DMS114 treated with DMSO at 0.1 percent for 48 hours (cell line): ENCODE results near the gene KCNQ1.

Experiments
- DNase-seq: peaks from one replicate; lab custom pipeline; 2025; ENCODE audit not compliant: unreplicated experiment; lab: John Stamatoyannopoulos, UW

The KCNQ1 gene

DNA sequence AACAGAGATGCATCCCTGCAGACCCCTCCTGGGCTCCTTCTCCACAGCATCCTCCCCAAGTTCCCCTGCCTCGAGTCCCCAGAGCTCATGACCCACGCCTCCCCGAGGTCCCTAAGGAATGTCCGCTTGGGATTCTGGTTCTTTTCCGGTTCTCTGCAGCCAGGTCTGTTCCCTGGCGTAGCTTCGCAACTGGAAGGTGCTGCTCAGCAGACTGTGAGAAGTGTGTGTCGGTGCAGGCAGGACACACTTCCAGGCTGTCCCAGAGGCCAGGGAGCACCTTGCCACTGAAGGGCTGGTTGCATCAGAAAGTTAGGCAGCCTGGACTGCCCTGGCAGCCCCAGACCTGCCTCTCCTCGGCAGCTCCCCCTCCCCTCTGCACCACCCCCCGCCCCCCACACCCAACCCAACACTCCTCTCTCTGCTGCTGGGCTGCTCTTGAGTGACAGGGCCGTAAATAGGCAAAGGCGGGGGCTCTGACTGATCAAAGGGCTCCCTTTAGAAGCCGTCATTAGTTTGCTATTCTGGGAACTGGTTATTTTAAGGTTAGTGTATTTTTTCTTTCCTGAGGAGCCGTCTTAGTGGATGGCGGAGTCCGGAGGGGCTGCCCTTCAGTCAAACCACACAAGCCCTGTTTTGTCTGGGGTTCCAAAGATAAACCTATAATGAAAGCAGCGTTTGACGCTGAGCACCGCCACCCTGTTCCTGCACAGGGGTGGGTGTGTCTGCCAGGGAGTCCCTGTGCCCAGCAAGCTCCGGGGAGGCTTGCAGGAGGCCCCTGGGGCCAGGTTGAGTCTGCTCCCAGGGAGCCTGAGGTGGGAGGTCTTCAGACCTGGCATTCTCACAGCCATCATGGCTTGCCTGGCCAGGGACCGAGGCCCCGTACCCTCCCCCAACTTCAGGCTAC, 343.6 kb downstream of the KCNQ1 start:
- no peak for DNase-seq

DNA sequence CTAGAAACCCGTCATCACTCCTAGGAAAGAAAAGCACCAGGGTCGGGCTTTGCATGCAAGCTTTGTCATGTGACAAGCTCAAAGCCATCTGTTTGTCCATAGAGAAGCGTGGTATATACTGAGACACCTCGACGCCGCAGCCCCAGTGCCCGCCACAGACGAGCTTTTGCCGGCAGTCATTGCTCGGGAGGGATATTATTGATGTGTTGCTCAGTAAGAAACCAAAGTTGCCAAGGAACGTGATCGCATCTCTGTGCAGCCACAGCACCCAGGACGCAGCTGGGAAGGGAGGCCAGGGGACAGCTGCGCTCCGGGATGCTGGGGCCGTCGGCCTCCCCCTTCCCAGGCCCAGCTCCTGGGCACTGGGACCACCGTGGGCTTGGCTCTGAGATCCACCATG, 344.5 kb downstream of the KCNQ1 start:
- DNase-seq, result no peak

DNA sequence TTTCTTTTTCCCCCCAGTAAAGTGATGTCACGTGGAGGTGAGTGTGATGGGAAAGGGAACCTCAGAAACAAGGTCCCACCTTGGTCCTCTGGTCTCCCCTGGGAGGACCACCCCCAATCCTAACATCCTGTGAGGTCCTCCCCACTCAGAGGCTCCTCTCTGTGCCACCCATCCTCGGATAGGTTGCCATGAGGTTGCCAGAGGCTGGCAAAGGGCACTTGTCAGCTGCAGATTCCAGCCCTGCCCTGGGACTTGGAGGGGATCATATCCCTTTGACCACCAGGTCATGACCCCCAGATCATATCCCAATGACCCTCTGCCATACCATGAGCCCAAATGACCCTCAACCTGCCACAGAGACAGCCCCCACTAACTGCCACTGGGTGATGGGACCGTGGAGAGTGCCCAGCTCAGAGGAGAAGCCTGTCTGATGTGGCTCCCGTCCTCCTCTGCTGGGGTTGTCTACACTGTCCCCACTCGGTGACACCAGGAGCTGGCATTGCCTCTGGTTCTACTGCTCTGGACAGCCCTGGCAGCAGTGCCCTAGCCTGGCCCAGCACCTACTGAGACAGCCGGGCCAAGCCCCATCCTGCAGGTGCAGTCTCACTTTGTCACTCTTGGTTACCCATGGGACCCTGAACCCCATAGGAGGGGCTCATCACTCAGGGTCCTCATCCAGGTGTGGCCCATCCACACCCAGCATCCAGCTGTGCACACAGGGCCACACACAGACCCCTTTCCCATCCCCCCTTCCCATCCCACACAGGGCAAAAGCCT, 345.2 kb downstream of the KCNQ1 start:
- no peak for DNase-seq

DNA sequence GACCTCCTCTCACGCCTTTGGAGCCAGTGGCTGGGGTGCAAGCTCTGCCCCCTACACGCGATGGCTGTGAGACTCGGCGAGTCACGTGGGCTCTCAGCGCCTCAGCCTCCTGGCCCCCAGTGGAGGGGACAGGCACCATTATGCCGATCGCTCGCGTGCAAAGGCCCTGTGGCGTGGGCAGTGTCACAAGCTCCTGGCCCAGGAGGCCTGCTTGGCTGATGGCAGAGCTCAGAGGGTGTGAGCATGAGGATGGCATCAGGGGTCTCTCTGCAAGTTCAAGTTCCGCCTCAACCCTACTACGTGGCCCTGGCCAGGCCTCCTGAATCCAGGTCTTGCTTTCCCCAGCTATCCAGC, 345.7 kb downstream of the KCNQ1 start:
- no peak for DNase-seq

DNA sequence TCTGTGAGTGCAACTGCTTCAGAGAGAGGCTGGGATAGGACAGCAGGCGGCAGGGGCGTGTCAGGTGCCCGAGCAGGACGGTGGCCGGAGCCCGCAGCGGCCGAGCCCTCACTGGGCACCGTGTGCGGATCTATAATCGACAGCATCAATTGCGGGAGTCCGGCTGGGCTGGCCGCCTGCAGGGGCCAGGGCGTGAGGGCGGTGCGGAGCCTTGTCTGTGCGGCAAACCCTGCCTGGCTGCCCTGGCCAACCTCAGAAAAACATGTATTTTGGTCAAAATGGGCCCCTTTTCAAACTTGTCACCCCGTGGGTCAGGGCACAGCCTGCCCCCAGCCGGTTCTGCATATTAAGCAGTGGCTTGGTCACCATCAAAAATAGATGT, 346.3 kb downstream of the KCNQ1 start:
- no peak for DNase-seq

DNA sequence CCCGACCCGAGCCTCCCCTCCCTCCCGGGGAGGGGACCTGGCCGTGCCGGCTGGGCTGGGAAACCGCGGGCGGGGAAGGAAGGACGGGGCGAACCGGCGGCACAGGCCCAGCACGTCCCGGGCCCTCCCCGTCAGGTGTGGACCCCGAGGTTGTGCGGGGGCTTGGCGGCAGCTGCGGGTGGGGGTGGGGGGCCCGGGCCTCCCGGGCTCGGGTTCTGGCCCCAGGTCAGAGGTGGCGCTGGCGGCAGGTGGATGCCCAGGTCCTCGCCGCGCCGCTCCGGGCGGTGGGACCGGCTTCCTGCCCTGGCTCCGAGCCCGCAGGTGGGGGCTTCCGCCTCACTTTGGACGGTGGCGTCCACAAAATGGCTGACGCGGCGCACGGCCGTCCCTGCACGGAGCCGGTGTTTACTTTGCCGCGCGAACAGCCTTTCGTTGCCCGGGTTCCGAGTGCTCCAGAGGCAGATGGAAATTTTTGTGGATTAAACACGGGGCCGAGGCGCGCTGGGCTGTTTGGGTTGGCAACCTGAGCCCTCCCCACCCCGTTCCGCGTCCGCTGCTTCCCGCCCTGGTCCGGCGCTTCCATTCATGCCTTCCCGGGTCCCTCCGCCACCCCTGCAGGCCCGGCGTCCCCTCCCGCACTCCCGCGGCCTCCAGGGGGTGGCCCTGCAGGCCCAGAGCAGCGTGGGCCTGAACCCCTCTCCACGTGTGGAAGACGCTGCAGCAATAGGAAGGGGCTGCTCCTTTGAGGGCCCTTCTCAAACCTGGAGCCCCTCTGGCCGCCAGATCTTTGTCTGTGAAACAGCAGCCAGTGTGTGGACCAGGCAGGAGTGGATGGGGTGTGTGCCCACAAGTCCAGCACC, 346.9 kb downstream of the KCNQ1 start:
- no peak for DNase-seq

DNA sequence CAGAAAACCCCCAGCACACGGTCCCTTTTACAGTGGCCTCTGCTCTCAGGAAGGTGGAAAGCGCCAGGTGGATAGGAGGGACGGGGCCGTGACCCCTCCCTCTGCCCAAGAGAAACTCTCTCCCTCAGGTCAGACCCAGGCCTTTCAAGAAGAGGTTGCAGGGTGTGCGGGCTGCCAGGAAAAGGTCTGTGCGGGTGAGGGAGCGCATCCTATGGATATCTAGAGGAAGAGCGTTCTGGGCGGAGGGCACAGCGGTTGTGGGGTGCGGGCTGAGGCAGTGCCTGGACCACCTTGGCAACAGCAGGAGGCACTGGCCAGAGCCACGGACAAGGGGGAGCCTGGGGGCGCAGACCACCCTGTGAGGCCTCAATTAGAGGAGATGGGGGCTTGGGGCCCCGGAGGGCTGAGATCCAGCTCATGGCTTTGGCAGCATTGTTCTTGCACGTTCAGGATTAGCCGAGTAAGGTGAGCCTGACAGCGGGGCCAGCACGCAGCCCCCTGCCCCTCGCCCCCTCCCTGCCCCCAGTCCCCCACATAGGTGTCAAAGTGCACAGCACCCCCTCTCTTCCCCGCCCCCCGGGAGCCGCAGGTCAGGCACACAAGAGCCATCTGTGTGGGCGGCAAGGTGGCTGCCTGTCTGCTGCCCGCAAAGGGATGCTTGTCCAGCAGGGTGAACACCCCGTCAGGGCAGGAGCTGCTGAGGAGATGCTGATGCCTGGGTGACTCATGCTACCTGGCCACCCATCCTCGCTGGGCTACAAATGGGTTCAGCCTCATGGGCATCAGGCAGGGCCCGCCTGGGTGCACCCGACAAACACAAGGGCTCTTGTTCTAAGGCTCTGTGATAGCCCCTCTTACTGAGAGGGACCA, 347.8 kb downstream of the KCNQ1 start:
- no peak for DNase-seq

DNA sequence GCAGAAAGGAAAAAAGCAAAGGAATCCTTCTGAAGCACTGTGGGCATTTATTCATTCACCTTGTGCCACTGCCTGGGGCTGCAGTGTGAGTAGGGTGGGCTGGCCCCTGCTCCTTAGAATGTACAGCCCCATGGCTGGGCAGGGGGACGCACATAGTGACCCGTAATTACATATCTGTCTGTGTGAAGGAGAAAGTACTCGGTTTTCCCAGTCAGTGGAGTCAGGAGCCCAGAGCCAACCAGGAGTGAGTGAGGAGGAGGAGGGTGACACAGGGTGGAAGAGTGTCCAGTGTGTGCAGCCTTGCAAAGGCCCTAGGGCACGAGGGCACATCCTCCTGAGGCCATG, 348.9 kb downstream of the KCNQ1 start:
- DNase-seq, result no peak

DNA sequence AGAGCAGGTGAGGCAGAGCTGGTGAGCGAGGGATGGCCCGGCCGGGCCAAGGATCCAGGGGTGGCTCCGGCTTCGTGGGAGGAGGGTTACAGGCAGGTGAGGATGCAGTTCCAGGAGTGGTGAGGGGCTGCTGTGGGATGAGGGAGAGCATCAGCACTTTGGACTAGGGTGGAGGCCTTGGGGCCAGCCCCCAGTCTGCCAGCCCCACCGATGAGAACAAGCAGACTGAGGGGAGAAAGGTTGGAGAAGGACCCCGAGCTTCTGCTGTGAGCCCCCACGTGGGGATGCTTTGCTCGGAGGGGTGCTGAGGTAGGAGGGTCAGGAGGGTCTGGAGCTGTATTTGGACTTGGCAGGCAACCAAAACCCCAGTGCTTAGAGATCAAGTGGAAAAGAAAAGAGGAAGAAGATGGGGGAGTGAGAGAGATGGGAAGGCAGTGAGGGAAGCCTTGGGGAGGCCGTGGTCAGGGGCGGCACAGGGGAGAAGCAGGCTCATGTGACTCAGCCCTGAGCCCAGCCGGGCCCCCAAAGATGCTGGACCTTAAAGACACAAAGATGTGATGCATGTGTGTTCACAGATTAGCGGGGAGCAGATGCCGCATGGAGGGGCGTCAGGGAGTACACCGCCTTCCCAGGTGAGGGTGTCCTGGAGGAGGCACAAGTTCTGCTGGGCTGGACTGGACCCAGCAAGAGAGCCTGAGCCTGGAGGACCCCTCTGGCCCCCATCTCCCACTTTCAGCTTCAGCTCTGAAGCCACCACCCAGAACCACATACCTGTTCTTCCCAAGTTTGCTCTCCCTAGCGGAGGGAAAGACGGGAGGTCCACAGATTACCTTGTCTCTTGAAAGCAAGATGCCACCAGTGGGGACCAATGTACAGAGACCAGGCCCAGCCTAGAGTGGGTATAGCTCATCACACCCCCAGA, 349.5 kb downstream of the KCNQ1 start:
- DNase-seq, result no peak

DNA sequence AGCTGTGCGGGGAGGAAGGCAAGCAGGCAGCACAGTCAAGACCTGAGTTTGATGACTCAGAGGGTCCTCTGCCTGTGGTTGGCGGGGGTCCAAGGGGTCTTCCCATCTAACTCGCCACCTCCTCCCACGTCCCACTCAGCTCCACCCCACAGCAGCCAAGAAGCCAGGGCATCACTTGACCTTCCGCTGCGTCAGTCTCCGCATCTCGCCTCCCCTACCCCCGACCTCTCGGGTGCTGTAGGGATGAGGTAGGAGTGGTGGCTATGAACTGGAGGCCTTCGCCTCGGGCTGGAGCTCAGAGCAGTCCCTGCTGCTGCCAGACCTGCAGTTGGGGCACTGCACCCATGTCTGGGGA, 350.1 kb downstream of the KCNQ1 start:
- no peak for DNase-seq

DNA sequence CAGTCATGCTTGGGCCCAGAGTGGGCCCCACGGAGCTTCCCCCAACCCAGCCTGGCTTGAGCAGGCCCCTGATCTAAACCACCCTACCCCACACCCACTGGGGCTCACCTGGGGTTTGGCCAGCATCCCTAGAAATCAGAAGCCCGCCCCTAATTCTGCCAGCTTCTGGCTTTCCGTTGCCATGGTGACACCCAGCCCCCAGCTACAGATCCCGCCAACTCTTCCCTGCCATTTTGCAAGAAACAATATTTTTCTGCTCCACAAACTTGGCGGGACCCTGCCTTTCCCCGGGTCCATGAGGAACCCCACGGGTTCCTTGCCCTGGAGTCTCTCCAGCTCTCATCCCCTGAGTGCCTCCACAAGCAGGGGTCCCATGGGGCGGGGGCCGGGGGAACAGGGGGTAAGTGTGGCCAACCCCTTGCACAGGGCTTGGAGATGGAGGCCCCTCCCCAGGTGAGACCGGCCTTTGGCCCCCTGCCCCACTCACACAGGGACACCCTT, 350.7 kb downstream of the KCNQ1 start:
- no peak for DNase-seq

DNA sequence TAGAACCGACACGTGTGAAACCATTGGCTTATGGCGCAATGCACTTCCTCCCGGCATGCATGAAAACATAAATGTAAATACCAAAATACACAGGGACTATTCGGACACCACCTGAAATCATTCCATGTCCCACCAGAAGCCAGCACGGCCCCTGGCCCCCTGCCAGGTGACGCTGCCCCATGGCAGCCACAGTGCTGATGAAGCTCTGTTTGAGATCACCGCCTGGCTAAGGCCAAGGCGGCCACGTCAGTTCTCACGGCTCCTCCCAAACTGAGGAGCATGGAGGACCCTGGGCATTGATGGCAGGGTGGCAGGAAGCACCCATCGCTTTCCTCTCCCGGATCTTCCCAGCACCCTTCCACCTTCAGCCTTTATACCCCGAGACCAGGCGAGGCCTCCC, 351.3 kb downstream of the KCNQ1 start:
- DNase-seq, result no peak

DNA sequence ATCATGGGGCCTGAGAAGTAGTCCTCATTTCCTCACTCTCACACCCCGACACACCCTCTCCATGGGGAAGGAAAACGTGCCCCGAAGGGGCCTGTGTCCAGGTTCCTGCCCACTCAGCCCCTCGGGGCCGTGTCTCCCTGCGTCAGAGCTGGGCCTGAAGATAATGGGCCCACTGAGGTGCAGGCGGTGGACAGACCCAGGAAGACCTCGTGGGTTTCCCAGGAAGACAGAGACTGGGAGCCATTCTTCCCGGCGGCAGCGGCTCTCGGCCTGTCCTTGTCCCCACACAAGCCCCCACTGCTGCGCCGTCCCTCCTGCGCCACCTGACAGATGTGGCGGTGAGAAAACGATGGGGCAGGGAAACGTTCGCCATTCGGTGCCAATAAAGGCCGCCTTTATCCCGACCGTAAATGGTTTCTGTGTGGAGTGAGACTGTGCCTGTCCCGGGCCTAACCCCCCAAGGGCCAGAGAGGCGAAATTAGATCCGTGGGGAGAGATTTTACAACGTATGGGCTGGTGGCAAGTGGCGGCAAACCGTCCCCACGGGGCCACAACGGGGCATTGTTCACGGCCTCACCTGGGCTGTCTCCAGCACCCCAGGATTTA, 351.8 kb downstream of the KCNQ1 start:
- no peak for DNase-seq

DNA sequence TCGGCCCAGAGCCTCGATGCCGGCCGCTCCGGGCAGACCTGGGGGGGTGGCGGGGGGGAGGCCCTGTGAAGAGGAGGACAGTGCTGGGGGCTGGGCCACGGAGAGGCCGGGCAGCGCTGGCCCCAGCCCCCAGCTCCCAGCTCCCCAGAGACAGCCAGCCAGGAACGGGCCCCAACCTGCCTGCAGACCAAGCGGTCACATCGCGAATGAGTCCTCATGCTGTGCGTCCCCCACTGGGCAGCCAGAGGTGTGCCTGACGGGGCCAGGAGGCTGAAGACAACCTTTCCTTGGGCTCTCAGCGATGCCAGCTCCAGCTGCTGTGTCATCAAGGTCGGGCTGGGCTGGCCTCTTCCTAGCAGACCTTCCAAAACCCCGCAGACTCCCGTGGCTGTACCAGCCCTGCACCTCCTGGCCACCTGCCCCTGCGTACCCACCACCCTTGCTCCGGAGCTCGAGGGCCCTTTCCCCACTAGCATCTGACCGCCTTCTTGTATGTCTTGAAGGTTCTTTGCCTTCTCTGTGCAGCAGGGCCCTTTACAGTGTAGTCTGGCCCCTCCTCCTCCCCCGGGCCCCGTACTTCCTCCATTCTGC, 352.4 kb downstream of the KCNQ1 start:
- no peak for DNase-seq

DNA sequence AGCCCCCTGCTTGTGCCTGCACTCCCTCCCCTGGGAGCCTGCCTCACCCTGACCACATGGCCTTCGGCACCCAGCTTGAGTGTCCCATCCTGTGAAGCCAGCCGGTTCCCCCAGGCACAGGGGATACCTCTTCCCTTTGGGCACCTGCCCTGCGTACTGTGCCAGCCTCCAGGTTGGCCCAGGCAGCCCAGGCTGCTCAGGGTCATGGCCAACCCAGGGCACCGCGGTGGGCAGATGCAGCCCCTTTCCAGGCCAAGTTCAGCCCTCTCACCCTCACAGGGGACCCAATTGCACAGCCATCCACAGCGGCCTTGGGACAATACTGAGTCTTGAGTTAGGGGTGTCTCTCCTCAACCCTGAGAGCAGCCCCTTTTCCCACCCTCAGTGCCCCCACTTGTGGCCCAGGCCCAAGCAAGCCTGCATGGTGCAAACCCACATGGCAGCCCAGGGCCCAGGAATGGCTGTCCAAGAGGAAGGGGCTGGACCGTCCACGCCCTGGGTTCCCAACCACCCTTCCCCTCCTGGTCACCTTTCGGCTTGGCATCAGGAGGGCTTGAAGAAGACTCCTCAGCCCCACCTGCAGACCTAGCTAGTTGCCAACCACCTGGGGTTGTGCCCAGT, 353.0 kb downstream of the KCNQ1 start:
- DNase-seq, result no peak

DNA sequence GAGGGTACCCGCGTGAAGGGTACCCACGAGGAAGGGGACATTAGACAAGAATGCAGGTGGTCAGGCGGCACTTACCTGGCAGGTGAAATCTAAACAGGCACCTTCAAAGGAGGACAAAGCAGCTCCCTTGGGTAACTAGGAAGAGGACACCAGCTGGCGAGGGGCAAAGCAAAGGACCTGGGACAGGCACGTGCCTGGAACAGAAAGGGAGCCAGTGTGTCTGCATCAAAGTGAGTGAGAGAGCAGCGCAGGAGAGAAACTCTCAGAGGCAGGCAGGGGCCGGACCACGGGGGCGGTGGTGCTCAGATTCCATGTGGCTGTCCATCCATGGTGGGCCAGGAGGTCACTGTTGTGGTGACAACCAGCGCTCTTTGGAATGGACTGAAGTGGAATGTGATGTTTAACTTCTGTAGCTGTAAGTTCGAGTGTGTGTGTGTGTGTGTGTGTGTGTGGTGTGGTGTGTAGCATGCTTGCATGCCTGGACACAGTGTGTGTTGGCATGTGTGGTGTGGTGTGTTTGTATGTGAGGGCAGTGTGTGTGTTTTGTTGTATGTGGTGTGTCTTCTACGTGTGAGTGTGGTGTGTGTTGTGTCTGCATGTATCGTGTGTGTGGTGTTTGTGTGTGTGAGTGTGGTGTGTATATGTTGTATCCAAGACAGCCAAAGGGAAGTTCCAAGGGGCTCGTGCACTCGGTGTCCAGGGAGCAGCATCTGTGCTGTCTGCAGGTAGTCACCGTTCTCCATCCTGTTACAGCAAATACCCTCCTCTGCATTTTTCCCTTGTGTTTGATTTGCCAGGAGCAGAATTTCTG, 354.3 kb downstream of the KCNQ1 start:
- no peak for DNase-seq

DNA sequence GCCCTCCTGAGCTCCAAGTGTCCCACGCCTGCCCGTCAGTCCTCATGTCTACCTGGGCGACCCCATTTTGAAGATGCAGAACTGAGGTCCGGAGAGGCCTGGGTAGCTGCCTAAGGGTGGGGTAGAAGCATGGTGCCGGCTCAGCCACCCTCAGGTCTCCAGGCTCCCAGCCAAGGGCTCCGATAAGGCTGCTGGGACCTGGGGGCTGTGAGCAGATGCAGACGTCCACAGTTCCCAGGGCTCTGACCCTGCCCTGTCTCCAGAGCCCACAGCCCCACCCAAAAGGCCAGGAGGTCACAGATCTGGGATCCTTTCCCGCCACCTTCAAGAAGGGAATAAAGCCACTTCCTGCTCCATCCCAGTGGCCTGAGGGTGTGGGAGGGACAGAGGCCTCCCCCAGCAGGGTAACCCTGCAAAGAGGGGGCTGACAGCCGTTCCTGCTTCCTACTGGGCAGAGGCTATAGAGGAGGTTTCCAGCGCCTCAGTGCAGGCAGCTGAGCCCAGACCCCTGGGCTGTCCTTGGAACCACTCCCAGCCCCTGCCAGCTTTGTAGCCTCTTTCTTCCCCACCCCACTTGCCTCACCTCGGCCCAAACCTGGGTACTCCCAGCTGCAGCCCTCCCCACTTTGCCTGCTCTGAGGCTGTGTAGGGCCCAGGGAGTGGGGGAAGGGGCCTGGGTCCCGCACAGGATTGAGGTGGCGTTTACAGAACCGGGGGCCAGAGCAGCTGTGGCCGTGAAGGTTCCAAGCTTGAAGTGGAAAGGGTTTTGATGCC, 355.3 kb downstream of the KCNQ1 start:
- no peak for DNase-seq
